LNCAP (cell line): Measurements from ENCODE around the gene ITPR3.

Experiments
- CTCF ChIP-seq: fragments of 450-650 bp; IDR thresholded peaks from 2 replicates; pipeline ENCODE4 v1.5.1; 2017; ENCODE audit warnings: mild to moderate bottlenecking

The ITPR3 gene

GRCh38 chr6:33725222-33725621 lies 104.1 kb downstream of the ITPR3 start:
- no peak for TF ChIP-seq CTCF

GRCh38 chr6:33725891-33726673 lies 105.0 kb downstream of the ITPR3 start:
- no peak for TF ChIP-seq CTCF

GRCh38 chr6:33726696-33727095 lies 105.6 kb downstream of the ITPR3 start:
- TF ChIP-seq CTCF = no peak

- no peak for TF ChIP-seq CTCF
Measured at GRCh38 chr6:33727126-33727525, 106.0 kb downstream of the ITPR3 start.

GRCh38 chr6:33727932-33728331 lies 106.8 kb downstream of the ITPR3 start:
- no peak for TF ChIP-seq CTCF

- no peak for TF ChIP-seq CTCF
Measured at GRCh38 chr6:33728438-33728837, 107.3 kb downstream of the ITPR3 start.

GRCh38 chr6:33729059-33729458 lies 107.9 kb downstream of the ITPR3 start:
- TF ChIP-seq CTCF = no peak

GRCh38 chr6:33730611-33731010 lies 109.5 kb downstream of the ITPR3 start:
- no peak for TF ChIP-seq CTCF
